HG03280 (cell line): Measurements from ENCODE around the gene NMRK1.

Experiments
- ATAC-seq: cut with Tn5 transposase; IDR thresholded peaks from one replicate; pipeline ENCODE4 v1.9.1; 2021; ENCODE audit warnings: mild to moderate bottlenecking, moderate library complexity; ENCODE audit not compliant: unreplicated experiment

NMRK1 gene

GRCh38 chr9:75063556-75064305 is 24.2 kb downstream of the NMRK1 start:
- ATAC-seq: no peak

GRCh38 chr9:75061169-75061568 is 26.8 kb downstream of the NMRK1 start:
- no peak for ATAC-seq

- ATAC-seq: no peak
Measured at GRCh38 chr9:75054368-75055001, 33.5 kb downstream of the NMRK1 start.

DNA sequence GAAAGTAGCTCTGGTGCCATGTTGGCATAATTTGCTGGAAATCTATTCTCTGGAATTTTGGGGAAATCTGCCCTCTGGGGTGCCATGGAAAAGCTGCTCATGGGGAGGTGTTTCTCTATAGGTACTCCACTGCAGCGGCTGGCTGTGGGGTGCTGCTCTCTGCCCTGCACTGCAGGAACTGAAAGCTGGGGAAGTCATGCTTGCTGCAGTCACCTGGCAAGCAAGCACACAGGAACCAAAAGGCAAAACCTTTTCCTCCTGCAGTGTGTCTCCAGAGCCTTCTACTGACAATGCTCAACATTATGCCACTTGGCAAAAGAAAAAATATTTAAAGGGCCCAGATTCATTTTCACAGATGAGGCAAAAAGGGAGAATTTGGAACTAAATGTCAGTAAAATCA is 34.1 kb downstream of the NMRK1 start:
- peak; percentile 94 for ATAC-seq

GRCh38 chr9:75051285-75051684 is 36.7 kb downstream of the NMRK1 start:
- no peak for ATAC-seq

DNA sequence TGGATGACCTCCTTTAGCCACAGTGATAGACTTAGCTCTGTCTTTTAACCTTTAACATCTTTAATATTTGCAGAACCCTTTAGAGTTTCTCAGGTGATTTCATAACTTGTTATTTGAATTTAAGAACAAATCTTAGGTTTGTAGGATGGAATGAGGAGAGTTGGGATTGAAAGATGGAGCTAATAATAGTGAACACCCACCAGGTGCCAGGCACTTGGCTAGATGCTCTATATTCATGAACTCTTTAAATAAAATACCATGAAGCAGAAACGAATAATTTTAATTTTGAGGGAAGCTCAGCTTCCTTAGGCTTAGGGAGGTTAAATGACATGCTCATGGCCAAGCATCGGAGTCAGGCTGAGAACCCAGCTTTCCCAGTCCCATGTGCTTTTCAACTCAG is 40.4 kb downstream of the NMRK1 start:
- ATAC-seq: no peak

- no peak for ATAC-seq
Measured at GRCh38 chr9:75046725-75047345, 41.1 kb downstream of the NMRK1 start.

DNA sequence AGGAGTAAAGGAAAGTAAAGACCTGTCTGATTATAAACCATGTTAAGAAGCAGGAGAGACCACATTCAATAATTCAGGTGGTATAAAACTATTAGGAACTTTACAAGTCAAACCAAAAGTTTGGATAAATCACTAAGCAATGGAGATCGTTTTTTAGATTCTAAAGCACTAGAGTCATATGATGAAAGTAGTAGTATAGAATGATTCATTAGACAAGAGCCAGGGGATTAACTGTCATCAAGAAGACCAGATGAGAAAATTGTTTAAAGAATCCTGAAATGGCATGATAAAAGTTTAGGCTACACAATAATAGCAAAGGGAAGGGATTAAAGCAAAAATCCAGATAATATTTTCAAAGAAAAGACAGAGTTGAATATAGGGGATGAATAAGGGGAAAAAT is 46.9 kb downstream of the NMRK1 start:
- ATAC-seq: no peak

DNA sequence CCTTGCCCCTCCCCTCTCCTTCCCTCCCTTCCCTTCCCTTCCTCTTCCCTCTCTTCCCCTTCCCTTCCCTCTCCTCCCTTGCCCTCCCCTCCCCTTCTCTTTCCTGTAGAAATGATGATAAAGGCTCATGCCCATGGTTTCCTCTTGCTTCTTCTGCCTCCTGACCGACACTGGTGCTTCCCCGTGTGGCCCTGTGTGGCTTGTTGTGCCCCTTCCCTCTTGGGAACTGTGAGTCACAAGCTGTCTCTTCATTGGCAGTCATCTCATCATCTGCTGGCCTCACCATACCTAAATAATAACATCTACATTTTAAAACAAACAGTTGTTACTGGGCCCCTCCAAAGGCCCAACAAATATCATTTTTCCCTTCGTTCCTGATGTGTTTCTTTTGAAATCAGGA is 48.2 kb downstream of the NMRK1 start:
- no peak for ATAC-seq

GRCh38 chr9:75039009-75039408 is 48.9 kb downstream of the NMRK1 start:
- no peak for ATAC-seq

DNA sequence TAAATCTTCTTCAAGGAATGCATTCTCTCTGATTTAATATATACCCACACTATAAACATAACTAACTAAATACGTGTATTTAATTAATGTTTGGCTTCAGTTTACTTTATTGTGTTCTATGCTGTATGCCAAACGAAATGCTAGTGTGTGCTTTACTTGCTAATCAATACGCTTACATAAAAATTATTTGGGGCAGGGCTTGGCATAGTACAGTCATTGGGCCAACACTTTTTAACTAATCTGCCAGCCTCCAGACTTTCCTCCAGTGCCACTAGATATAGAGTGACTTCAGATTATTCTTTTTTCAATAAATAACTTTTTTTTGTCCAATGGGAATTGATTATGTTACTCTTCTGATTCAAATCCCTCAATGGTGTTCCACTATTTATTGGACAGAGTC is 51.2 kb downstream of the NMRK1 start:
- ATAC-seq: no peak

GRCh38 chr9:75033791-75034473 is 54.0 kb downstream of the NMRK1 start:
- no peak for ATAC-seq

GRCh38 chr9:75027187-75028107 is 60.5 kb downstream of the NMRK1 start:
- peak; percentile 50 for ATAC-seq

- no peak for ATAC-seq
Measured at GRCh38 chr9:75023846-75024245, 64.1 kb downstream of the NMRK1 start.

GRCh38 chr9:75019654-75020053 is 68.3 kb downstream of the NMRK1 start:
- ATAC-seq: no peak

- no peak for ATAC-seq
Measured at GRCh38 chr9:75019022-75019421, 68.9 kb downstream of the NMRK1 start.

GRCh38 chr9:75017378-75017777 is 70.6 kb downstream of the NMRK1 start:
- no peak for ATAC-seq

DNA sequence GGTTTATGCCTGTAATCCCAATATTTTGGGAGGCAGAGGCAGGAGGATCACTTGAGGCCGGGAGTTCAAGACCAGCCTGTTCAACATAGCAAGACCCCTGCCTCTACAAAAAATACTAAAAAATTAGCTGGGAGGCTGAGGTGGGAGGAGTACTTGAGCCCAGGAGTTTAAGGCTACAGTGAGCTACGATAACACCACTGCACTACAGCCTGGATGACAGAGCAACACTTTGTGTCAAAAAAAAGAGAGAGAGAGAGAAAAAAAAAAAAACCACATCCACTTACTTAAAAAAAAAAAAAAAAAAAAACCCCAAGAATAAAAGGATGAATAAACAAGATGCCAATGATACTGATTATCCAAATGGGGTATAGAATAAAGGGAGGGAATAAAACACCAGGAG is 74.2 kb downstream of the NMRK1 start:
- no peak for ATAC-seq
